Astrocyte of the cerebellum (primary cell): Measurements from ENCODE around the gene ROBO2.

Experiments used
- DNase-seq: peaks from one replicate; pipeline ENCODE4 v3.0.0-alpha.2; 2011; ENCODE audit warnings: low read depth
- H3K4me3 ChIP-seq: 2 replicates; pipeline ENCODE4 v1.5.1; 2011; ENCODE audit warnings: mild to moderate bottlenecking, low read depth, low read length, moderate library complexity
- CTCF ChIP-seq: IDR thresholded peaks from 2 replicates; pipeline ENCODE4 v1.5.1; 2012; ENCODE audit warnings: low read length, low read depth, moderate library complexity, mild to moderate bottlenecking; ENCODE audit errors: missing control alignments
- in situ Hi-C: cut with HindIII; loops from 2 replicates; pipeline ENCODE4 v1.10.0; 2017; ENCODE audit warnings: low sequenced_read_pairs

Gene ROBO2

GRCh38 chr3:77590191-77590590 lies 550.3 kb downstream of the ROBO2 start:
- TF ChIP-seq CTCF, result no peak
- in situ Hi-C loops, result no loop called here
- no peak overlapping the region for H3K4me3 ChIP-seq
- DNase-seq, result no peak

- H3K4me3 ChIP-seq, result no peak overlapping the region
- TF ChIP-seq CTCF, result no peak
- no peak for DNase-seq
- in situ Hi-C loops, result no loop called here
Observed at GRCh38 chr3:77595371-77595870, 555.5 kb downstream of the ROBO2 start.

GRCh38 chr3:77599948-77600347 lies 560.0 kb downstream of the ROBO2 start:
- no peak for TF ChIP-seq CTCF
- no peak for DNase-seq
- no peak overlapping the region for H3K4me3 ChIP-seq
- in situ Hi-C loops, result no loop called here

GRCh38 chr3:77601823-77602415 lies 562.0 kb downstream of the ROBO2 start:
- TF ChIP-seq CTCF, result no peak
- no peak overlapping the region for H3K4me3 ChIP-seq
- in situ Hi-C loops, result no loop called here
- no peak for DNase-seq

GRCh38 chr3:77602722-77603121 lies 562.8 kb downstream of the ROBO2 start:
- no peak overlapping the region for H3K4me3 ChIP-seq
- in situ Hi-C loops, result no loop called here
- no peak for TF ChIP-seq CTCF
- DNase-seq, result no peak

GRCh38 chr3:77605308-77605707 lies 565.4 kb downstream of the ROBO2 start:
- DNase-seq, result no peak
- in situ Hi-C loops, result no loop called here
- no peak for TF ChIP-seq CTCF
- no peak overlapping the region for H3K4me3 ChIP-seq
